Natural killer cell treated with Interleukin-12 subunit alpha and Interleukin-12 subunit beta and Interleukin-15 and Interleukin-18, amount 100 ng/mL, for 72 hours (primary cell): ENCODE results near the gene IL17REL. TPM values are rescaled to one million over a fixed set of nuclear protein-coding genes. Genes with fewer than 3 reads are reported as not detected.

Experiments
- ATAC-seq, 2 donors: fragments of 150-1000 bp; cut with Tn5 transposase in 1 of 2; sonication (Bioruptor Pico), chemical (Tn5 transposase) in 1 of 2; 2 replicates each; pipeline ENCODE4 v1.10.0; 2021
- DNase-seq: peaks from one replicate; pipeline ENCODE4 v3.0.0; 2022; ENCODE audit warnings: low spot score
- H3K27ac Mint-ChIP-seq, 2 donors: 1 replicate in 1 of 2; 2 replicates in 1 of 2; pipeline ENCODE4 v1.8.0; 2022; ENCODE audit warnings: mixed read lengths in 2 of 2, mild to moderate bottlenecking in 1 of 2, moderate library complexity in 1 of 2
- H3K27me3 Mint-ChIP-seq, 2 donors: 1 replicate in 1 of 2; 2 replicates in 1 of 2; pipeline ENCODE4 v1.8.0; 2022; ENCODE audit warnings: mixed read lengths in 2 of 2
- H3K36me3 Mint-ChIP-seq: one replicate; pipeline ENCODE4 v1.8.0; 2022; ENCODE audit warnings: mixed read lengths
- H3K4me1 Mint-ChIP-seq, 2 donors: 1 replicate in 1 of 2; 2 replicates in 1 of 2; pipeline ENCODE4 v1.8.0; 2022; ENCODE audit warnings: low read depth in 2 of 2, mixed read lengths in 2 of 2, mild to moderate bottlenecking in 1 of 2
- H3K4me3 Mint-ChIP-seq: one replicate; pipeline ENCODE4 v1.8.0; 2022; ENCODE audit warnings: mixed read lengths
- H3K9me3 Mint-ChIP-seq: 2 replicates; pipeline ENCODE4 v1.8.0; 2022; ENCODE audit warnings: mixed read lengths
- total RNA-seq, 2 donors: library from RNA; stranded (reverse); gene quantifications; one replicate each; pipeline ENCODE4 v1.2.3, GENCODE V29; 2022

The IL17REL gene
- total RNA-seq, 2 donors from 2014 or later, result not detected

- H3K27me3 Mint-ChIP-seq, result peaks cover 0 to 11% of the 10 kb centered on the region in 2 donors
- no peaks in the 10 kb centered on the region for H3K36me3 Mint-ChIP-seq
- H3K4me3 Mint-ChIP-seq, result no peak overlapping the region
- no peak for ATAC-seq
- no peaks in the 10 kb centered on the region for H3K9me3 Mint-ChIP-seq
- no peak overlapping the region for H3K27ac Mint-ChIP-seq
- H3K4me1 Mint-ChIP-seq, result peaks cover 0 to 27% of the 10 kb centered on the region in 2 donors
- no peak for DNase-seq
These were observed 8.0 kb upstream of the IL17REL start for GRCh38 chr22:50020606-50021005.

- Mint-ChIP-seq H3K4me3 (peak overlapping the region; percentile 24), H3K27ac (peak overlapping the region in 1 of 2 donors; percentile 22), H3K36me3 (no peaks in the 10 kb centered on the region), H3K27me3 (peaks cover 0 to 7% of the 10 kb centered on the region in 2 donors), H3K9me3 (no peaks in the 10 kb centered on the region), H3K4me1 (peaks cover 0 to 27% of the 10 kb centered on the region in 2 donors)
- peak; percentile 59 for DNase-seq
- ATAC-seq, result no peak
These were observed 6.8 kb upstream of the IL17REL start for GRCh38 chr22:50019316-50019715.

- peak; percentile 49 for DNase-seq
- H3K9me3 Mint-ChIP-seq, result no peaks in the 10 kb centered on the region
- ATAC-seq, result peak in 1 of 2 donors; percentile 40
- peaks cover 0 to 6% of the 10 kb centered on the region in 2 donors for H3K27me3 Mint-ChIP-seq
- peak overlapping the region; percentile 24 for H3K4me3 Mint-ChIP-seq
- H3K27ac Mint-ChIP-seq, result peak overlapping the region; percentile 1 to 22
- H3K36me3 Mint-ChIP-seq, result no peaks in the 10 kb centered on the region
- H3K4me1 Mint-ChIP-seq, result peaks cover 0 to 27% of the 10 kb centered on the region in 2 donors
These were observed 6.2 kb upstream of the IL17REL start for GRCh38 chr22:50018608-50019285.

GRCh38 chr22:50017701-50018224 lies 5.2 kb upstream of the IL17REL start:
- Mint-ChIP-seq H3K9me3 (no peaks in the 10 kb centered on the region), H3K4me3 (peak overlapping the region; percentile 62), H3K27ac (peak overlapping the region; percentile 22 to 34), H3K27me3 (peaks cover 0 to 6% of the 10 kb centered on the region in 2 donors), H3K36me3 (no peaks in the 10 kb centered on the region), H3K4me1 (peaks cover 0 to 27% of the 10 kb centered on the region in 2 donors)
- no peak for ATAC-seq
- peak; percentile 45 for DNase-seq

GRCh38 chr22:50016988-50017700 lies 4.6 kb upstream of the IL17REL start:
- Mint-ChIP-seq H3K4me3 (peak overlapping the region; percentile 62), H3K27me3 (peaks cover 0 to 6% of the 10 kb centered on the region in 2 donors), H3K36me3 (no peaks in the 10 kb centered on the region), H3K9me3 (no peaks in the 10 kb centered on the region), H3K27ac (peak overlapping the region; percentile 22 to 34), H3K4me1 (peaks cover 0 to 27% of the 10 kb centered on the region in 2 donors)
- DNase-seq, result peak; percentile 83
- ATAC-seq, result peak; percentile 87

GRCh38 chr22:50016308-50016987 lies 3.9 kb upstream of the IL17REL start:
- H3K36me3 Mint-ChIP-seq, result no peaks in the 10 kb centered on the region
- peak overlapping the region in 1 of 2 donors; percentile 22 for H3K27ac Mint-ChIP-seq
- peak; percentile 39 for DNase-seq
- peaks cover 0 to 30% of the 10 kb centered on the region in 2 donors for H3K4me1 Mint-ChIP-seq
- peaks cover 5 to 13% of the 10 kb centered on the region in 2 donors for H3K27me3 Mint-ChIP-seq
- no peak for ATAC-seq
- no peaks in the 10 kb centered on the region for H3K9me3 Mint-ChIP-seq
- H3K4me3 Mint-ChIP-seq, result peak overlapping the region; percentile 12

GRCh38 chr22:50015451-50016307 lies 3.1 kb upstream of the IL17REL start:
- Mint-ChIP-seq H3K4me1 (peaks cover 0 to 36% of the 10 kb centered on the region in 2 donors), H3K27ac (no peak overlapping the region), H3K9me3 (no peaks in the 10 kb centered on the region), H3K27me3 (peaks cover 10 to 16% of the 10 kb centered on the region in 2 donors), H3K4me3 (no peak overlapping the region), H3K36me3 (no peaks in the 10 kb centered on the region)
- ATAC-seq, result no peak
- DNase-seq, result peak; percentile 49

GRCh38 chr22:50014655-50015401 lies 2.3 kb upstream of the IL17REL start:
- peaks cover 10 to 16% of the 10 kb centered on the region in 2 donors for H3K27me3 Mint-ChIP-seq
- no peaks in the 10 kb centered on the region for H3K9me3 Mint-ChIP-seq
- ATAC-seq, result no peak
- peak; percentile 61 for DNase-seq
- H3K4me3 Mint-ChIP-seq, result no peak overlapping the region
- no peaks in the 10 kb centered on the region for H3K36me3 Mint-ChIP-seq
- H3K27ac Mint-ChIP-seq, result no peak overlapping the region
- peaks cover 0 to 36% of the 10 kb centered on the region in 2 donors for H3K4me1 Mint-ChIP-seq

GRCh38 chr22:50014053-50014501 lies 1.5 kb upstream of the IL17REL start:
- Mint-ChIP-seq H3K36me3 (no peaks in the 10 kb centered on the region), H3K4me3 (no peak overlapping the region), H3K27me3 (peaks cover 10 to 15% of the 10 kb centered on the region in 2 donors), H3K9me3 (no peaks in the 10 kb centered on the region), H3K27ac (no peak overlapping the region), H3K4me1 (peaks cover 0 to 34% of the 10 kb centered on the region in 2 donors)
- DNase-seq, result peak; percentile 37
- ATAC-seq, result no peak

- Mint-ChIP-seq H3K4me3 (peak overlapping the region; percentile 53), H3K4me1 (peaks cover 0 to 12% of the 10 kb centered on the region in 2 donors), H3K9me3 (no peaks in the 10 kb centered on the region), H3K27me3 (peaks cover 10% of the 10 kb centered on the region in 2 donors), H3K36me3 (no peaks in the 10 kb centered on the region), H3K27ac (peak overlapping the region in 1 of 2 donors; percentile 32)
- DNase-seq (peak; percentile 59), ATAC-seq (no peak)
These were observed 936 bp downstream of the IL17REL start for GRCh38 chr22:50011447-50012210.

GRCh38 chr22:50010676-50011446 lies 1.7 kb downstream of the IL17REL start:
- H3K27ac Mint-ChIP-seq, result no peak overlapping the region
- H3K4me1 Mint-ChIP-seq, result peaks cover 0 to 9% of the 10 kb centered on the region in 2 donors
- no peaks in the 10 kb centered on the region for H3K9me3 Mint-ChIP-seq
- H3K36me3 Mint-ChIP-seq, result no peaks in the 10 kb centered on the region
- peaks cover 10% of the 10 kb centered on the region in 2 donors for H3K27me3 Mint-ChIP-seq
- H3K4me3 Mint-ChIP-seq, result peak overlapping the region; percentile 53
- peak; percentile 71 to 86 for ATAC-seq
- peak; percentile 81 for DNase-seq
